Adrenal gland (tissue), 5 donors: ENCODE results near the gene GARS1.

Experiments
- CTCF ChIP-seq, 6 experiments: fragments of 450-650 bp in 4 of 6; fragments of 200-600 bp in 2 of 6; sonication (generic) in 1 of 6; IDR thresholded peaks; 1 replicate in 5 of 6; 2 replicates in 1 of 6; pipeline versions ENCODE4 v1.5.1 to v1.8.0; 2016 to 2021; ENCODE audit warnings: antibody characterized with exemption in 6 of 6, mild to moderate bottlenecking in 2 of 6, moderate library complexity in 1 of 6
- POLR2A ChIP-seq, 2 donors: fragments of 450-650 bp; IDR thresholded peaks; one replicate each; pipeline ENCODE4 v1.6.1; 2017; ENCODE audit warnings: antibody characterized with exemption in 2 of 2, mild to moderate bottlenecking in 2 of 2, moderate library complexity in 1 of 2
- donor health status: DM: no; HTN: no; CAD: no.

- TF ChIP-seq CTCF (IDR thresholded peaks at IDR 0.05), result no peak
- TF ChIP-seq POLR2A (IDR thresholded peaks at IDR 0.05), result no peak
These were observed 48.1 kb downstream of the GARS1 start for GRCh38 chr7:30642789-30643188.
